K562 (cell line): ENCODE measurements around the gene NTM. TPM values are rescaled to one million over a fixed set of nuclear protein-coding genes. Genes with fewer than 3 reads are reported as not detected.
A peak's percentile ranks its signal among the peaks of the same experiment; 100 is the strongest.

ENCODE experiments used
- ATAC-seq: fragments of 200-7000 bp; cut with Tn5 transposase; 3 replicates; pipeline ENCODE4 v1.9.1; 2020; ENCODE audit warnings: moderate library complexity
- BruUV-seq: library from RNA; stranded (reverse); fragments of 400-500 nt; replicated peaks from 2 replicates; lab custom pipeline; 2021; lab: Mats Ljungman, UMichigan
- CTCF ChIA-PET: fragments of 300-600 bp; formaldehyde crosslinking; extraction: SDS; loops from one replicate; lab custom pipeline; 2021; ENCODE audit warnings: low intra/inter-chr PET ratio; lab: Yijun Ruan, JAX
- POLR2A ChIA-PET: fragments of 300-600, 350-650 bp; sonication (Branson Sonifier 250); formaldehyde crosslinking; extraction: SDS; loops from one replicate; lab custom pipeline; 2021; ENCODE audit warnings: antibody characterized with exemption, inconsistent platforms; lab: Yijun Ruan, JAX
- DNase-seq, 4 experiments: peaks; one replicate each; pipeline versions ENCODE4 v3.0.0 to v3.0.0-alpha.2; 2011 to 2018; ENCODE audit warnings: low spot score in 3 of 4, mixed read lengths in 3 of 4; ENCODE audit errors: extremely low read depth in 1 of 4
- FAIRE-seq: peaks from 2 replicates; lab custom pipeline; 2011; peaks lifted over from hg19 to GRCh38; lab: Jason Lieb, UNC
- H2AFZ ChIP-seq: 2 replicates; pipeline ENCODE4 v1.6.0; 2011; ENCODE audit warnings: low read depth, low read length, control low read depth, inconsistent platforms
- H3K27ac ChIP-seq: fragments of 200-600 bp; 3 replicates; pipeline ENCODE4 v1.8.0; 2011; ENCODE audit warnings: low read depth, mild to moderate bottlenecking, control low read depth, inconsistent platforms, low read length, moderate library complexity, mixed read lengths; ENCODE audit errors: extremely low read depth
- H3K27me3 ChIP-seq, 2 experiments: fragments of 300-600 bp in 1 of 2; 2 replicates in 1 of 2; 3 replicates in 1 of 2; pipeline versions ENCODE4 v1.6.0 to v1.8.0; 2011; ENCODE audit warnings: inconsistent platforms in 2 of 2, low read length in 2 of 2, mild to moderate bottlenecking in 1 of 2, mixed read lengths in 1 of 2, moderate library complexity in 1 of 2; ENCODE audit not compliant: control insufficient read depth in 2 of 2, insufficient read depth in 2 of 2
- H3K36me3 ChIP-seq: fragments of 300-600 bp; 3 replicates; pipeline ENCODE4 v1.8.0; 2011; ENCODE audit warnings: mild to moderate bottlenecking, low read length, inconsistent platforms; ENCODE audit not compliant: control insufficient read depth, insufficient read depth
- H3K4me1 ChIP-seq, 2 experiments: fragments of 200-600 bp in 1 of 2; replicated peaks in 1 of 2; 2 replicates in 1 of 2; 3 replicates in 1 of 2; pipeline versions ENCODE4 v1.5.1 to v1.8.0; 2011; ENCODE audit warnings: inconsistent platforms in 2 of 2, low read length in 2 of 2, mild to moderate bottlenecking in 1 of 2, mixed read lengths in 1 of 2, moderate library complexity in 1 of 2; ENCODE audit not compliant: control insufficient read depth in 2 of 2, insufficient read depth in 2 of 2
- H3K4me2 ChIP-seq: 2 replicates; pipeline ENCODE4 v1.6.1; 2011; ENCODE audit warnings: low read length, control low read depth, inconsistent platforms, mixed read lengths; ENCODE audit not compliant: insufficient read depth
- H3K4me3 ChIP-seq: fragments of 200-600 bp; sonication (generic), shearing (Covaris generic); 2 replicates; pipeline ENCODE4 v1.5.1; 2016; ENCODE audit warnings: control low read depth, inconsistent platforms
- H3K79me2 ChIP-seq: fragments of 200-600 bp; 3 replicates; pipeline ENCODE4 v1.8.0; 2011; ENCODE audit warnings: low read length, inconsistent platforms; ENCODE audit not compliant: control insufficient read depth, insufficient read depth
- H3K9ac ChIP-seq, 2 experiments: 2 replicates each; pipeline versions ENCODE4 v1.6.0 to v1.6.1; 2011; ENCODE audit warnings: low read depth in 2 of 2, low read length in 2 of 2, control low read depth in 1 of 2, inconsistent platforms in 1 of 2, mild to moderate bottlenecking in 1 of 2, mixed read lengths in 1 of 2; ENCODE audit not compliant: insufficient read depth in 1 of 2
- H3K9me1 ChIP-seq: one replicate; pipeline ENCODE4 v1.6.0; 2011; ENCODE audit warnings: inconsistent platforms, mild to moderate bottlenecking, low read length, moderate library complexity; ENCODE audit not compliant: control insufficient read depth, insufficient read depth
- H3K9me3 ChIP-seq: replicated peaks from 2 replicates; pipeline ENCODE4 v1.5.1; 2011; ENCODE audit warnings: low read depth, low read length, inconsistent platforms; ENCODE audit not compliant: control insufficient read depth, insufficient read depth
- H4K20me1 ChIP-seq: replicated peaks from 2 replicates; pipeline ENCODE4 v1.6.1; 2011; ENCODE audit warnings: low read length, inconsistent platforms, mixed read lengths; ENCODE audit not compliant: control insufficient read depth, insufficient read depth
- CTCF ChIP-seq, 3 experiments: IDR thresholded peaks in 2 of 3; conservative IDR thresholded peaks in 1 of 3; 2 replicates each; pipeline ENCODE4 v1.5.1; 2011 to 2012; ENCODE audit warnings: low read length in 3 of 3, mild to moderate bottlenecking in 3 of 3, control low read depth in 2 of 3, improper control_type of control experiment in 1 of 3, inconsistent platforms in 1 of 3, low read depth in 1 of 3, mixed read lengths in 1 of 3, moderate library complexity in 1 of 3; ENCODE audit not compliant: insufficient read depth in 2 of 3
- HNRNPK ChIP-seq: fragments of 200-400 bp; formaldehyde crosslinking; IDR thresholded peaks from one replicate; pipeline ENCODE4 v1.6.1; 2018; ENCODE audit warnings: mild to moderate bottlenecking, low read depth, low read length; ENCODE audit not compliant: poor library complexity, severe bottlenecking
- RBM22 ChIP-seq: fragments of 200-400 bp; formaldehyde crosslinking; IDR thresholded peaks from 2 replicates; pipeline ENCODE4 v1.6.1; 2018; ENCODE audit warnings: low read length, low read depth; ENCODE audit not compliant: poor library complexity, severe bottlenecking
- WGBS: fragments of 100-300 bp; shearing (Covaris generic); methylation state at CpG from one replicate; pipeline ENCODE4 v1.1.6; 2016; ENCODE audit warnings: low coverage, mixed read lengths; ENCODE audit not compliant: insufficient coverage; ENCODE audit errors: missing lambda C conversion rate; 5-methylcytosine and 5-hydroxymethylcytosine counted together
- in situ Hi-C: fragments of 300-500 bp; cut with MboI; formaldehyde crosslinking; loops from 4 replicates; pipeline ENCODE4 v1.15.0; 2018; ENCODE audit warnings: inconsistent platforms, mixed read lengths
- intact Hi-C: fragments of 100-400 bp; cut with micrococcal nuclease; formaldehyde crosslinking; loops from 2 replicates; pipeline ENCODE4 v1.14.2; 2022
- polyA plus RNA-seq, 8 experiments: library from polyadenylated mRNA; depleted of rRNA in 4 of 8; stranded (reverse) in 5 of 8; unstranded in 3 of 8; fragments of >200 nt; fragmentation: Nextera tagmentation in 2 of 8; fragmentation: Illumina TruSeq in 1 of 8; extraction: Ambion mirVana in 2 of 8; extraction: Trizol in 1 of 8; gene quantifications; 2 replicates each; pipeline versions ENCODE4 v1.2.1 to v1.2.3, GENCODE V29; 2011 to 2014; ENCODE audit warnings: inconsistent platforms in 1 of 8, missing spikeins in 1 of 8
- total RNA-seq, 7 experiments: library from RNA; depleted of rRNA in 6 of 7; stranded (reverse); fragments of >200 nt in 6 of 7; fragmentation: Illumina TruSeq in 2 of 7; extraction: Trizol in 2 of 7; gene quantifications; 2 replicates each; pipeline versions ENCODE4 v1.2.1 to v1.2.3, GENCODE V29; 2011 to 2021; ENCODE audit warnings: low replicate concordance in 1 of 7

NTM gene
- total and polyA plus RNA-seq, 9 of the 15 experiments (the other 6 are each of a cell fraction or from before 2014, with no cell fraction given), result not detected

DNA sequence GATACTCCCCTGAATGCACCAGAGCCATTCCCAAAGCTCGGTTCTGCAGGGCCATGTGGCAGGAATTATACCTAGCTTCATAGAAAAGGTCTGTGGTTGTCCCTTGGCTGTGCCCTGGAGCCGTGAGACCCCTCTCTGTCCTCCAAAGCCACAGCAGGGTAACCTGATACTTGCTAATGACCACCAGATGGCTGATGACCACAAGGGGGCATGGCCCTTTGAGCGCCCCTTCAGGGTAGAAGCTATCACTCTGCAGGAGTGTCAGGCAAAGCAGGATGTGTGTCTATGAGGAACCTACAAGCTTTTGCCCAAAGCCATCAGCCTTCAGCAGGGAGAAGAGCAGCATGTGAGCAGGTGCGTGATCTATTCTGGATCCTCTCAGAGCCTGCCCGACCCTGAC, 95.3 kb downstream of the NTM start:
- Histone ChIP-seq H3K27me3 (peaks cover 0 to 13% of the 10 kb centered on the region in 2 experiments; a peak in 2 of 5 replicates), H3K9ac (no peak overlapping the region), H4K20me1 (no peaks in the 10 kb centered on the region; the same call in 1 of the 2 replicates), H3K79me2 (no peaks in the 10 kb centered on the region), H3K9me3 (no peaks in the 10 kb centered on the region), H3K4me3 (no peak overlapping the region), H3K9me1 (no peaks in the 10 kb centered on the region), H3K27ac (no peak overlapping the region), H3K36me3 (no peaks in the 10 kb centered on the region), H3K4me2 (no peak overlapping the region), H2AFZ (no peak overlapping the region), H3K4me1 (no peaks in the 10 kb centered on the region)
- 0% methylated on average over 4 of the region's 5 CpGs for WGBS
- POLR2A ChIA-PET, result interaction anchor here (0.7 kb wide), 1 partner anchor 29 kb away, joined by 5 read pairs; no protein-coding TSS in a partner anchor
- intact Hi-C loops (no loop called here), in situ Hi-C loops (no loop called here)
- DNase-seq (peak in 3 of 4 experiments; percentile 3 to 18 (median 14)), ATAC-seq (peak; percentile 67; the same call in 2 of the 3 replicates), FAIRE-seq (no peak)
- no peak for TF ChIP-seq HNRNPK
- TF ChIP-seq CTCF (IDR thresholded peaks at IDR 0.05 in 2 of 3, conservative IDR thresholded peaks at IDR 0.05 in 1 of 3; ENCODE audit: insufficient read depth in 2 of 3, low read depth in 1 of 3, low read length in 3 of 3), result peak; percentile 21 to 69 (median 29); a peak in 4 of 6 replicates
- no peak for TF ChIP-seq RBM22
- BruUV-seq, result no TSS peak
- CTCF ChIA-PET, result no interaction called here
